ENCODE results near the gene DYSF.
"Not testable (repeated sequence)": the region's sequence is repeated elsewhere in the genome, so short reads cannot be mapped to it uniquely, and the experiment has no call there.

The DYSF gene

DNA sequence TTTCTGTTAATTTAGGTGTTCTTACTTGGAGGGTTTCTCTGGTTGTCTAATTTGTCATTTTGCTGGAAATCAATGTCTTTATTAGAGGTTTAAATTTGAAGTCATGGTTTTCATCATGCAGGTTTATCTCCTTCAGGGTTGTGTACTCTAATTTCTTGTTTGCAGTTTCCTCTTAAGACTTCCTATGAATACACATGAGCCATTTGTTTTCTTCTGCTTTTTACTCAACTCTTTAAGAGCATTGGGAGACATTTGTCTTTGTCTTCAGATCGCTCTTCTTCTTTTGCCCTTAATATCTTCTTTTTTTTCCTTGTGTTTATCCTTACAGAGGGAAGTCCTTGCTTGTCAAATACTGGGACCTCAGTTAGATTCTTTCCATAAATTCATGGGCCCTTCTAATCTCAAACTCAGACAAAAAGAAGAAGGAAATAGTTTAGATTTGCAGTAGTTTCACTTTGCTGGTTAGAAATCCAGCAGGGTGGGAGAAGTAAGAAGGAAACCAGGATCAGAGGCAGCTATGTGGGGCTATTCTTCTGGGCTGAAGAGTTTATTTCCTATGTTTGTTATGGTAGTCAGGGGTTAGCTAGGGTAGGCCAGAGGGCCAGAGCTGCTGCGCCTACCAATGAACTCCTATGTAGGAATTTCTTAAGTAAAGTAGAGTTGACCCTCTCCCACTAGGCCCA is 176.6 kb downstream of the DYSF start:
- Mint-ChIP-seq H3K4me3 (no peak overlapping the region), H3K27me3 (peaks cover 7% of the 10 kb centered on the region), H3K27ac (no peak overlapping the region), H3K36me3 (no peaks in the 10 kb centered on the region), H3K4me1 (ENCODE audit: low read depth) (no peaks in the 10 kb centered on the region), H3K9me3 (ENCODE audit: low read depth) (no peaks in the 10 kb centered on the region)

DNA sequence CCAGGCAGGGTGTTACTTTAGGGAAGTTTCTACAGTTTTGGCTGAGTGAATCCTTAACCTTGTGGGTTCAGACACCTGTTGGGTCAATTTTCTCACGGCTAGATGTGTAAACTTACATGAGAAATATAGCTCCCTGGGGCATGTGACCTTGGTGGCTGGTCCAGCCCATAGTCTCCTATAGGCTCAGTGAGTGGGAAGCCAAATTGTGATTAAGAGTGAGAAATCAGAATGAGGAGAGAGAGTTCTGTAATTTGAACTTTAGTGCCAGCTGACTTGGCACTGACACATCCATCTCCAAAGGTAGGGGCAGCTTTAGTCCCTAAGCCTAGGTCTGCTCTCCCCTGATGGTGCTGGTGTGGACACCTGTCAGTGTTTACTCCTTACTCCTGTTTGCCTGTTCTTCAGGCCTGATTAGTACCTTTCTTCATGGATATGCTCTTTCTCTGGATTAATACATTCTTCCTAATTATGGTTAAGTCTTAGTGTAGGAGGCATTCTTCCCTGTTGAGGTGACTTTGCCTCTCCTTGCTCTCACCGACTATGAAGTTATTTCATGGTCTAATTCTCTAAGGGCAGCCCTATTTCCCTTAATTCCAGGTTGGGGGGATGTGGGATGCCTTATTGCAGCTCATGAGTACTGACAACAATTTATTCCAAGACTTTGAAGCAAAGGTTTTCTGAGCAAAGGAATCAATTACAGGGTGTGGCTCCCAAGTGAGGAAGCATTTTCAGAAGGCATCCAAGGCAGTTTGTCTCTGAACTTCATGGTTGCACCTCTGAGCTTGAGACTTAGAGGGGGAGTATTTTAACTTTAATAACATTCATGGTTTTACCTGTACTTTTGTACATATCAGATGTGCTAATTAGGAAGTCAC is 177.3 kb downstream of the DYSF start:
- Mint-ChIP-seq H3K9me3 (ENCODE audit: low read depth) (no peaks in the 10 kb centered on the region), H3K4me1 (ENCODE audit: low read depth) (no peaks in the 10 kb centered on the region), H3K27ac (no peak overlapping the region), H3K27me3 (peaks cover 7% of the 10 kb centered on the region), H3K36me3 (no peaks in the 10 kb centered on the region), H3K4me3 (no peak overlapping the region)

DNA sequence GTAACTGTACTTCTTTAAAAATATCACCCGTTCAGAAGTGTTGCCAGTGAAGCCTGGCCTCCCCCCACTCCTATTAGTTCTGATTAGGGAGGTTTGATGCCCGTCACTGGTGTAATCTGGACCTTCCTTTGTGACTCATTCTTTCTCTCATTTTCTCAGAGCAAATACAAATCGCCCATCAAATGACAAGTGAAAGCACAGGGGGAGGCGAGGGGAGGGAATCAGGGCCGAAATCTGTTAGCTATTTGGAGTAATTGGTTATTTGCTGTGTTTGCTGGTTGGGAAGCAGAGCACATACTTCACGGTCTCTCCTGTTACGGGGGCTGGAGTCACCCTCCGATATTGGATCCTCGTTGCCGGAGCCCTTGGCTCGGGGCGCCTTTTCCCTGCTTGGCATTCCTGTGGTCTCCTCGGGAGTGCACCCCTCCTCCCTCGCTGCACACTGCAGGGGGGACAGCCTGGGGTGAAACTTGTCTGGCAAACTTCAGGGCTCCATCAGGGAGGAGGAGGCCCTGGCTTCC is 178.1 kb downstream of the DYSF start:
- Mint-ChIP-seq H3K4me1 (ENCODE audit: low read depth) (no peaks in the 10 kb centered on the region), H3K36me3 (no peaks in the 10 kb centered on the region), H3K9me3 (ENCODE audit: low read depth) (no peaks in the 10 kb centered on the region), H3K27ac (no peak overlapping the region), H3K27me3 (peaks cover 7% of the 10 kb centered on the region), H3K4me3 (no peak overlapping the region)

DNA sequence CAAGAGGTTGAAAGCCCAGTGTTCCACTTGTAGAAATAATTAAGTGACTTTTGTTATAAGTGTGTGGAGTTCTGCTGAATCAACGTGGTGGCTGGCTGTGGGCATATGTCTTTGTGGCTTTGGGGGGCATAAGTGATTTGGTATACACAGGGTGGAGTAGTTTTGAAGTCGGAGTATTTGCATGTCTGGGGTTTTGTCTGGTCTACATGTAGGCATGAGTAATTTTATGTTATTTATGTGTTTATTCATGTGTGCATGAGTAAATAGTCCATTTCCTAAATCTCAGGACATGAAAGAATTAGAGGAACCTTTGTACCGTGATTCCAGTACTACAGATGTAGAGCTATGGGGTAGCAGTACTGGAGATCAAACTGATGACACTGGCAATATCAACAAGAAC is 179.7 kb downstream of the DYSF start:
- Mint-ChIP-seq H3K4me3 (no peak overlapping the region), H3K4me1 (ENCODE audit: low read depth) (no peaks in the 10 kb centered on the region), H3K36me3 (no peaks in the 10 kb centered on the region), H3K9me3 (ENCODE audit: low read depth) (no peaks in the 10 kb centered on the region), H3K27ac (no peak overlapping the region), H3K27me3 (peaks cover 7% of the 10 kb centered on the region)

DNA sequence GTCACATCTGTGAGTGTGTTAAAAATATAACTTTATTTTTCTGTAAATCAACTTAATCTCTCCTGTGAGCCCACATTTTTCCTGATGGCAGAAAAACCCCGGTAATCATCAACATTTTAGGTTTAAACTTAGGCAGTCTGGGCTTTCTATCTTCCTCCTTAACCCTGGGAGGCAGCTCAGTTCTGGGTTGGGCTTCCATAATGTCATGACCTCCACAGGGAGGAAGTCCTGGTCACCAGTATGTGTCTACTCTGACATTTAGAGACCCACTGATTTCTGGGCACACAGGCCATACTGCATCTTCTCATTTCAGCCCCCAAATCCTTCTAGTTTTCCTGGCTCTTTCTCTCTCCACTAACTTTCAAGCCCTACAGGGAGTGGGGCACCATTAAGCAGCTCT is 181.2 kb downstream of the DYSF start:
- H3K27ac Mint-ChIP-seq = no peak overlapping the region
- no peak overlapping the region for H3K4me3 Mint-ChIP-seq
- peaks cover 5% of the 10 kb centered on the region for H3K27me3 Mint-ChIP-seq
- no peaks in the 10 kb centered on the region for H3K36me3 Mint-ChIP-seq
- H3K9me3 Mint-ChIP-seq (ENCODE audit: low read depth) = no peaks in the 10 kb centered on the region
- no peaks in the 10 kb centered on the region for H3K4me1 Mint-ChIP-seq (ENCODE audit: low read depth)

DNA sequence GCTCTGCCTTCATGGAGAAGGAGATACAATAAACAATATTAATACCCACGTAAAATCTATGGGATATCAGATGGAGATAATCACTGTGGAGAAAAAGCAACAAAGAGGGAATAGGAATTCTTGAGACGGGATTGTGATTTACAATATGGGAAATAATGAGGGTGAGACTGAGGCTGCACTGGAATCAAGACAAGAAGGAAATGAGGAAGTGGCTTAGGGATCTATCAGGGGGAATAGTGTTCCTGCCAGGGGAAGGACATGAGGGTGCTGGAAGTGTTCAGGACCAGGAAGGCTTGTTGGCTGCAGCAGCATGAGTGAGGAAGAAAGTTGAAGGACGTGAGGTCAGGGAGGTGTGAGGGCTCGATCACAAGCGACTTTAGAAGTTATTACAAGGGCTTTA is 182.4 kb downstream of the DYSF start:
- Mint-ChIP-seq H3K9me3 (ENCODE audit: low read depth) (no peaks in the 10 kb centered on the region), H3K36me3 (no peaks in the 10 kb centered on the region), H3K27me3 (peaks cover 5% of the 10 kb centered on the region), H3K27ac (no peak overlapping the region), H3K4me3 (no peak overlapping the region), H3K4me1 (ENCODE audit: low read depth) (no peaks in the 10 kb centered on the region)

DNA sequence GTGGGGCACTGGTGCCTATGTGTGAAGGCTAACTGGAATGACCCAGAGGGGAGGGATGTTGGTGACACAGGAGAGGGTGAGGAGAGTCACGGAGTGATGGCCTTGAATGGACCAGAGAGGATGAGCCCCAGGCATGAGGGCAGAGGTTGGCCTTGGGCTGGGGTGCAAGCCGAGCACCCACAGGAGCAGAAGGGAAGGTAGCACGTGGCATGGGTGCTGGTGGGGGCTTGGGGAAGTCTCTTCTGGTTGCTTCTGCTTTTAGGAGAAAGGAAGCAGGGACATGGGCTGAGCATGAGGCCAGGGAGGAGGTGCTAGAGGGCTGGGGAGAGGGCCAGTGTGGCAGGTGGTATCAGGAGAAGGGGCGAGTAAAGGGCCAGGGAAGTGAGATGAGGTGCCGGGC is 183.8 kb downstream of the DYSF start:
- no peaks in the 10 kb centered on the region for H3K9me3 Mint-ChIP-seq (ENCODE audit: low read depth)
- H3K27me3 Mint-ChIP-seq = peaks cover 6% of the 10 kb centered on the region
- H3K4me3 Mint-ChIP-seq = no peak overlapping the region
- H3K36me3 Mint-ChIP-seq = no peaks in the 10 kb centered on the region
- H3K27ac Mint-ChIP-seq = no peak overlapping the region
- H3K4me1 Mint-ChIP-seq (ENCODE audit: low read depth) = no peaks in the 10 kb centered on the region

DNA sequence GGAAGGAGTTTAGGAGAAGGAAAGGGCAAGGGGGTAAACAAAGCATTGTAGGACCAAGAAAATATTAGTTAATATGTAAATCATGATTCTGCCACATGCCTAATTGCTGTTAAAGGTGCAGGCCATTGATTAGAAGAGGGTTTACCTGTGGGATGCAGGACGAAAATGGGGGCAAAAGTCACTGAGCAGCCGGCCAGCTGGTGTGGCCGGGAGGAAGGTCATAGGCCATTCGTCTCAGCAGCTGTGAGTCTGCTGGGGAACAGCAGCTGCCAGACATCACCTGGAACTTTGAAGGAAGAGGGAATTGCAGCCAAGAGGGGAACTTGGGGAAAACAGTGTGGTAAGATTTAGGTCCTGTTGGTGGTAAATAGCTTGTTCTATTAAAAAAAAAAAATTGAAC is 184.4 kb downstream of the DYSF start:
- no peak overlapping the region for H3K4me3 Mint-ChIP-seq
- H3K27me3 Mint-ChIP-seq = peaks cover 6% of the 10 kb centered on the region
- H3K27ac Mint-ChIP-seq = no peak overlapping the region
- H3K9me3 Mint-ChIP-seq (ENCODE audit: low read depth) = no peaks in the 10 kb centered on the region
- no peaks in the 10 kb centered on the region for H3K36me3 Mint-ChIP-seq
- no peaks in the 10 kb centered on the region for H3K4me1 Mint-ChIP-seq (ENCODE audit: low read depth)

DNA sequence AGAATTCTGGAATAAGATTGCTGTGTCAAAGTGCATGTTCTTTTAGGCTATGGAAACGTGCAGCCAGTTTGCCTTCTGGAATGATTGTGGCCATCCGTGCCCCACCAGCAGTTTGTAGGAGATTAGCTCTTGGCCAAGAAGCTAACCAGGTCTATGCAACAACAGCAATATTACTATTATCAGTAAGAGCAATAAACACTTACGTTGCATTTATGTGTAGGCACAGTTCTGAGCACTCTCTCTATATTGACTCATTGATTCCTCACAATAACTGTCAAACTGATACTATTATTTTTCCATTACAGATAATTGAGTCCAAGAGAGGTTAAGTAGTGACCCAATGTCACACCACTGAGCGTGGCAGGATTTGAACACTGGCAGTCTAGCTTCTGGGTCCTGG is 186.4 kb downstream of the DYSF start:
- H3K9me3 Mint-ChIP-seq (ENCODE audit: low read depth) = no peaks in the 10 kb centered on the region
- no peak overlapping the region for H3K27ac Mint-ChIP-seq
- H3K4me3 Mint-ChIP-seq = no peak overlapping the region
- H3K27me3 Mint-ChIP-seq = peaks cover 3% of the 10 kb centered on the region
- no peaks in the 10 kb centered on the region for H3K4me1 Mint-ChIP-seq (ENCODE audit: low read depth)
- no peaks in the 10 kb centered on the region for H3K36me3 Mint-ChIP-seq

DNA sequence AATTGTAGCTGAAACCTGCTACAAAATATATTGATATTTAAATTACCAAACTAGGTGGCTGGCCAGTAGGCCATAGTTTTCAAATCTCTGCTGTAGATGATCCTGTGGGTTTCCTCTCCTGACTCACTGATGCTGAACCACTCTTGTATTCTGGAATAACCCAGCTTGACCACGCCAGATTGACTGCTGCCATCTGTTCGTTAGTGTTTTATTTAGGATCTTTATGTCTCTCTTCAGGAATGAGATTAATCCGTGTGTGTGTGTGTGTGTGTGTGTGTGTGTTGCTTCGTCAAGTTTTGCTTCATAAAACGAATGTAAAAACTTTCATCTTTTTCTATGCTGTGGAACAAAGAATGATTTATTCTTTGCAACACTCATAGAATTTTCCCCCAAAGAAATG is 187.1 kb downstream of the DYSF start:
- Mint-ChIP-seq H3K4me3 (no peak overlapping the region), H3K4me1 (ENCODE audit: low read depth) (no peaks in the 10 kb centered on the region), H3K27me3 (peaks cover 3% of the 10 kb centered on the region), H3K36me3 (no peaks in the 10 kb centered on the region), H3K9me3 (ENCODE audit: low read depth) (no peaks in the 10 kb centered on the region), H3K27ac (no peak overlapping the region)

DNA sequence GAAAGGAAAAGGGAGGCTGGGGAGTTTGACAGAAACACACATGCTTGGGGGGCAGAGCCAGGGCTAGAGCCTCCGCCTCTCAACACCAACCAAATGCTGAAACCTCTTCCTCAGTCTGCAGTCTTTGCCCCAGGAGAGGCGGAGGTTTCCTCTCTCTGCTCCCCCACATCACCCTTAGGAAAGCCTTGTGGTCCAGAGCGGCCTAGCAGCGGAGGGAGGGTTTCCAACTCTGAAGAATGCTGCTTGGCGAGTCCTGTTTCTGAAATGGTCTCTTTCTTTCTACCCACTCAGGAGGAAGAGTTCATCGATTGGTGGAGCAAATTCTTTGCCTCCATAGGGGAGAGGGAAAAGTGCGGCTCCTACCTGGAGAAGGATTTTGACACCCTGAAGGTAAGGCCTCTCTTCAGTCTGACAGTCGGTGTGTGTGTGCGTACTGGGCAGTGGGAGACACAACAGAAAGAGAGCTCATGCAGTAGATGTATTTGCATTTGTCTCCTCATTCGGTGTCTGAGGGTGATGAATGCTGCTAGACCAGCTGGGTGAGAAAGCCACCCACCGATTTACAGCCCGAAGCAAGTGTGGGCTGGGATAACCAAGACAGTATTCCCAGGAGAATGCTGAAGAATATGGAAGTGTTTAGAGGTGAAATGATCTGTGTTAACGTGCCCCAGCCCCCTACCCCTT is 190.5 kb downstream of the DYSF start:
- Mint-ChIP-seq H3K9me3 (ENCODE audit: low read depth) (no peaks in the 10 kb centered on the region), H3K36me3 (no peaks in the 10 kb centered on the region), H3K27me3 (peaks cover 6% of the 10 kb centered on the region), H3K4me1 (ENCODE audit: low read depth) (no peaks in the 10 kb centered on the region), H3K27ac (no peak overlapping the region), H3K4me3 (no peak overlapping the region)

DNA sequence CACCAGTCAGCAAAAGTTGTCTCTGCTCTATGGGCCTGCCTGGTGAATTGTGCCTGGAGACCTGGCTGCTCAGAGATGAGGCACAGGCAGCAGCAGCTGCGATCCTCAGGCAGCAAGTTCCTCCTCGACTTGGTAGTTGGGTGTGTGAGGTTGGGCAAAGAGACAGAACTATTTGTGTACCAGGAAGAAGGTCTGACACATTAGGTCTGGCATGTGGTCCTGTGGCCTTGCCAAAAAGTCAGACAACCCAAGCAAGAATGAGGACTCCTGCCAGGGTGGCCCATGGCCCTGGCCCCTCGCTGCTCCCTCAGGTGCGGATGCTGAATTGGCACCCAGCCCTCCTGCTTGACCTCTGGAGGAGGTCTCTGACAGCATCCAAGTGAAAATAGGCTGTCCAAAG is 192.7 kb downstream of the DYSF start:
- H3K9me3 Mint-ChIP-seq (ENCODE audit: low read depth) = no peaks in the 10 kb centered on the region
- H3K27ac Mint-ChIP-seq = no peak overlapping the region
- no peaks in the 10 kb centered on the region for H3K4me1 Mint-ChIP-seq (ENCODE audit: low read depth)
- no peak overlapping the region for H3K4me3 Mint-ChIP-seq
- H3K27me3 Mint-ChIP-seq = peaks cover 8% of the 10 kb centered on the region
- H3K36me3 Mint-ChIP-seq = no peaks in the 10 kb centered on the region

DNA sequence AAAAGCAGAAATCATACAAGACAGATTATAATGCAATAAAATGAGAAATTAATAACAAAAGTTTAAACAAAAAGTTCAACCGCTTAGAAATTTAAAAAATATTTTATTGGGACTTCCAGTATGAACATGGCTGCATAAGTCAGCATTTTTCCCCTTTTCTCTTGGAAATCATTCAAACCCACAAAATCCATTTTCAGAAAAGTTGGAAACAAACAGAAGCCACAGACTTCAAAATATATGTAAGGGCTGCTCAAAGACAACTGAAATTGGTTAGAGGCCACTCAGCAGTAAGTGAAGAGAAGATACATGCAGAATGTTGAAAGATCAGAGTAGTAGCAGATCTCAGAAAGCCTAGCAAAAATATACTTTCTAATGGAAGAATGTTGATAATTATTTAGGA is 194.0 kb downstream of the DYSF start:
- H3K9me3 Mint-ChIP-seq (ENCODE audit: low read depth) = no peaks in the 10 kb centered on the region
- H3K27ac Mint-ChIP-seq = no peak overlapping the region
- H3K4me1 Mint-ChIP-seq (ENCODE audit: low read depth) = no peaks in the 10 kb centered on the region
- H3K27me3 Mint-ChIP-seq = peaks cover 7% of the 10 kb centered on the region
- no peak overlapping the region for H3K4me3 Mint-ChIP-seq
- no peaks in the 10 kb centered on the region for H3K36me3 Mint-ChIP-seq

DNA sequence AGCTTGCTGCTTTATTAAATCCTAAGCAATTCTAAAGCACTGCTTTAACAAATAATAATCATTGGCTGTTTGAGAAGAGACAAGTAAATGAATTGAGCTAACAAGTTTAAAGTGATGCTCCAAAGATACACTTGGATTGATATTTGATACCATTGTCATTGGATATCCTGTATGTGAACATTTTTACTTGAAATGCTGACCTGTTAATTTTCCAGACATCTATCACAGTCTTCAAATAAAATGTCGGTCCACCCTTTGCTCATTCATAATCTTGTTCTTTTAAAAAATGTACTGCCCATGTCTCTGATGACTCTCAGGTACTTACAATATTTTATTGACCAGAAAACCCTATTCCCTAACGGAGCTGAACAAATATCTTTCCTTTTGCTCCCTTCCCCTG is 202.1 kb downstream of the DYSF start:
- Mint-ChIP-seq H3K4me1 (ENCODE audit: low read depth) (no peaks in the 10 kb centered on the region), H3K27me3 (no peaks in the 10 kb centered on the region), H3K27ac (no peak overlapping the region), H3K36me3 (peaks cover 8% of the 10 kb centered on the region), H3K4me3 (no peak overlapping the region), H3K9me3 (ENCODE audit: low read depth) (peaks cover 13% of the 10 kb centered on the region)

DNA sequence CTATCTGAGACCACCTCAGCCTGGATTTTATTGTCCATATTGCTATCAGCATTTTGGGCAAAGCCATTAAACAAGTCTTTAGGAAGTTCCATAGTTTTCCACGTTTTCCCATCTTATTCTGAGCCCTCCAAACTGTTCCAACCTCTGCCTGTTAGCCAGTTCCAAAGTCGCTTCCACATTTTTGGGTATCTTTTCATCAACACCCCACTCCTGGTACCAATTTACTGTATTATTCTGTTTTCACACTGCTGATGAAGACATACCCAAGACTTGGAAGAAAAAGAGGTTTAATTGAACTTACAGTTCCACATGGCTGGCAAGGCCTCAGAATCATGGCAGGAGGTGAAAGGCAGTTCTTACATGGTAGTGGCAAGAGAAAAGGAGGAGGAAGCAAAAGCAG is 204.9 kb downstream of the DYSF start:
- not testable (repeated sequence) for H3K36me3 Mint-ChIP-seq; H3K4me3 Mint-ChIP-seq; H3K27me3 Mint-ChIP-seq; H3K27ac Mint-ChIP-seq; H3K4me1 Mint-ChIP-seq (ENCODE audit: low read depth)
- H3K9me3 Mint-ChIP-seq (ENCODE audit: low read depth) = peaks cover 13% of the 10 kb centered on the region

Measured in activated naive CD8-positive, alpha-beta T cell (primary cell).